ENCODE data around the gene C1QTNF8. TPM values are rescaled to one million over a fixed set of nuclear protein-coding genes. Genes with fewer than 3 reads are reported as not detected.

Gene C1QTNF8
- total and polyA plus RNA-seq, 2 of the 13 experiments (the other 11 are each of a cell fraction or from before 2014, with no cell fraction given), result 0.09 TPM; not detected in 1

DNA sequence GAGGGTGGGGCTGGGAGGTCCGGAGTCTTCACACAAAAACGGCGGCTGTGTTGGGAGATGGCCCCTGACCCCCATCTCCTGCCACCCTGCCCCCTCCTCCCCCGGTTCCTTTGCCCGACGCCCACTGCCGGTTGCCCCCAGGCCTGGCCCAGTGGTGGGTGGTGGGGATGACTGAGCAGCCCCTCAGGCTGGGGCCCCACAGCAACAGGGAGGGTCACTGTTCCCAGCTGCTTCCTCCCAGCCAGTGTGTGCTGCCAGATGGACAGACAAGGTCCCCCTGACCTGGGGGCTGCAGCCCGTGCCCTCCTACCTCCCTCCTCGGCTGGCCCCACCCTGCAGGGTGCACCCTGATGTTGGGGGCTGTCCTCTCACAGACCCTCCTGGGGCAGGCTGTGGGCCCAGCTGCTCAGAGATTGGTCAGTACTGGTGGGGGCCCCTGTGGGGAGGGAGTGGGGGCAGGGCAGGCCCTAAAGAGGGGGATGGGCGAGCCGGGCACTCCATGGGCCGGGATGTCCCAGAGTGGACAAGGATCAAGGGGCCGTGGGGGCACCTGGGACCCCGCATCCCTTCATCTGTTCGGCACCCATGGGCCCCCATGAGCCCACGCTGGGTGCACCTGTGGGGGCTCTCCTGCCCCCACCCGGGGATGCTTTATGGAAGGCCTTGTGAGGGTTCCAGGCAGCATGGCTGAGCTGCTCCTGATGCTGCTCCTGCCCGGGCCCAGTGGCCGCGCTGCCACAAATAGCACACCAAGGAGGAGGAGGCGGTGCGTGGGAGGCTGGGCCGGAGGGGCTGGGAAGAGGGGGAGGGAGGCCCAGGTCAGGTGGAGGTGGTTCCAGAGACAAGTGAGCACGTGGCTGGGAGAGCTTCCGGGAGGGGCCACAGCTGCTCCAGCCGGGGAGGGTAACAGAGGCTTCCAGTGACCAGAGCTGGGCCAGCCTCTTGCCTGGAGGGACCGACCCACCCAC lies 5.1 kb downstream of the C1QTNF8 start (continued):
- TF ChIP-seq PITX1 (CRISPR knock-in tag; IDR thresholded peaks at IDR 0.05), result no peak
- peak; percentile 49; the same call in 1 of the 2 replicates for TF ChIP-seq ZNF263 (CRISPR knock-in tag; IDR thresholded peaks at IDR 0.05)
- no peak for TF ChIP-seq ETV6 (CRISPR knock-in tag; conservative IDR thresholded peaks at IDR 0.05)
- TF ChIP-seq ZNF205 (CRISPR knock-in tag; IDR thresholded peaks at IDR 0.05), result no peak
- TF ChIP-seq, protein P1, sequence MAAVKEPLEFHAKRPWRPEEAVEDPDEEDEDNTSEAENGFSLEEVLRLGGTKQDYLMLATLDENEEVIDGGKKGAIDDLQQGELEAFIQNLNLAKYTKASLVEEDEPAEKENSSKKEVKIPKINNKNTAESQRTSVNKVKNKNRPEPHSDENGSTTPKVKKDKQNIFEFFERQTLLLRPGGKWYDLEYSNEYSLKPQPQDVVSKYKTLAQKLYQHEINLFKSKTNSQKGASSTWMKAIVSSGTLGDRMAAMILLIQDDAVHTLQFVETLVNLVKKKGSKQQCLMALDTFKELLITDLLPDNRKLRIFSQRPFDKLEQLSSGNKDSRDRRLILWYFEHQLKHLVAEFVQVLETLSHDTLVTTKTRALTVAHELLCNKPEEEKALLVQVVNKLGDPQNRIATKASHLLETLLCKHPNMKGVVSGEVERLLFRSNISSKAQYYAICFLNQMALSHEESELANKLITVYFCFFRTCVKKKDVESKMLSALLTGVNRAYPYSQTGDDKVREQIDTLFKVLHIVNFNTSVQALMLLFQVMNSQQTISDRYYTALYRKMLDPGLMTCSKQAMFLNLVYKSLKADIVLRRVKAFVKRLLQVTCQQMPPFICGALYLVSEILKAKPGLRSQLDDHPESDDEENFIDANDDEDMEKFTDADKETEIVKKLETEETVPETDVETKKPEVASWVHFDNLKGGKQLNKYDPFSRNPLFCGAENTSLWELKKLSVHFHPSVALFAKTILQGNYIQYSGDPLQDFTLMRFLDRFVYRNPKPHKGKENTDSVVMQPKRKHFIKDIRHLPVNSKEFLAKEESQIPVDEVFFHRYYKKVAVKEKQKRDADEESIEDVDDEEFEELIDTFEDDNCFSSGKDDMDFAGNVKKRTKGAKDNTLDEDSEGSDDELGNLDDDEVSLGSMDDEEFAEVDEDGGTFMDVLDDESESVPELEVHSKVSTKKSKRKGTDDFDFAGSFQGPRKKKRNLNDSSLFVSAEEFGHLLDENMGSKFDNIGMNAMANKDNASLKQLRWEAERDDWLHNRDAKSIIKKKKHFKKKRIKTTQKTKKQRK (IDR thresholded peaks at IDR 0.05; ENCODE audit: low read length), result no peak
- TF ChIP-seq, protein P2, sequence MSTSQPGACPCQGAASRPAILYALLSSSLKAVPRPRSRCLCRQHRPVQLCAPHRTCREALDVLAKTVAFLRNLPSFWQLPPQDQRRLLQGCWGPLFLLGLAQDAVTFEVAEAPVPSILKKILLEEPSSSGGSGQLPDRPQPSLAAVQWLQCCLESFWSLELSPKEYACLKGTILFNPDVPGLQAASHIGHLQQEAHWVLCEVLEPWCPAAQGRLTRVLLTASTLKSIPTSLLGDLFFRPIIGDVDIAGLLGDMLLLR (CRISPR knock-in tag; IDR thresholded peaks at IDR 0.05), result no peak
- no peak for TF ChIP-seq SMARCE1 (IDR thresholded peaks at IDR 0.05; ENCODE audit: borderline replicate concordance)
- no peak for TF ChIP-seq CAMTA2 (CRISPR knock-in tag; IDR thresholded peaks at IDR 0.05; ENCODE audit: borderline replicate concordance)
- TF ChIP-seq, protein P3, sequence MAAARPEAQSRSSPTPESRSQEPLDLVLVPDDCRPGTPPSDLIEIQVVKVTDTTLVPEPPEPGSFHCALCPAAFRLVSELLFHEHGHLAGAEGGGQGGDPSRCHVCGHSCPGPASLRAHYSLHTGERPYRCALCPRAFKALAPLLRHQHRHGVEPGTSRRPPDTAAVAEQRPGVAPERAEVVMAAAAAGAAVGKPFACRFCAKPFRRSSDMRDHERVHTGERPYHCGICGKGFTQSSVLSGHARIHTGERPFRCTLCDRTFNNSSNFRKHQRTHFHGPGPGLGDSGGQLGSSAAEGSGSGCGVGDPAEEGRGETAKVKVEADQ (CRISPR knock-in tag; IDR thresholded peaks at IDR 0.05; ENCODE audit: borderline replicate concordance), result no peak
- TF ChIP-seq ZNF83 (CRISPR knock-in tag; IDR thresholded peaks at IDR 0.05; ENCODE audit: borderline replicate concordance), result no peak
- TF ChIP-seq TEAD3 (CRISPR knock-in tag; optimal IDR thresholded peaks at IDR 0.05; ENCODE audit: borderline replicate concordance), result no peak
- TF ChIP-seq GTF2F1 (IDR thresholded peaks at IDR 0.05; ENCODE audit: low read length), result no peak
- TF ChIP-seq, protein P4, sequence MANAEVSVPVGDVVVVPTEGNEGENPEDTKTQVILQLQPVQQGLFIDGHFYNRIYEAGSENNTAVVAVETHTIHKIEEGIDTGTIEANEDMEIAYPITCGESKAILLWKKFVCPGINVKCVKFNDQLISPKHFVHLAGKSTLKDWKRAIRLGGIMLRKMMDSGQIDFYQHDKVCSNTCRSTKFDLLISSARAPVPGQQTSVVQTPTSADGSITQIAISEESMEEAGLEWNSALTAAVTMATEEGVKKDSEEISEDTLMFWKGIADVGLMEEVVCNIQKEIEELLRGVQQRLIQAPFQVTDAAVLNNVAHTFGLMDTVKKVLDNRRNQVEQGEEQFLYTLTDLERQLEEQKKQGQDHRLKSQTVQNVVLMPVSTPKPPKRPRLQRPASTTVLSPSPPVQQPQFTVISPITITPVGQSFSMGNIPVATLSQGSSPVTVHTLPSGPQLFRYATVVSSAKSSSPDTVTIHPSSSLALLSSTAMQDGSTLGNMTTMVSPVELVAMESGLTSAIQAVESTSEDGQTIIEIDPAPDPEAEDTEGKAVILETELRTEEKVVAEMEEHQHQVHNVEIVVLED (CRISPR knock-in tag; IDR thresholded peaks at IDR 0.05; ENCODE audit: borderline replicate concordance), result 0 out of 2 replicates have a peak, but pooled peaks have one; percentile 26
- peak; percentile 77; the same call in 1 of the 2 replicates for TF ChIP-seq ZNF724P (CRISPR knock-in tag; IDR thresholded peaks at IDR 0.05; ENCODE audit: borderline replicate concordance)
- TF ChIP-seq, protein P5, sequence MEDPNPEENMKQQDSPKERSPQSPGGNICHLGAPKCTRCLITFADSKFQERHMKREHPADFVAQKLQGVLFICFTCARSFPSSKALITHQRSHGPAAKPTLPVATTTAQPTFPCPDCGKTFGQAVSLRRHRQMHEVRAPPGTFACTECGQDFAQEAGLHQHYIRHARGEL (CRISPR knock-in tag; IDR thresholded peaks at IDR 0.05), result no peak
- TF ChIP-seq, protein P6, sequence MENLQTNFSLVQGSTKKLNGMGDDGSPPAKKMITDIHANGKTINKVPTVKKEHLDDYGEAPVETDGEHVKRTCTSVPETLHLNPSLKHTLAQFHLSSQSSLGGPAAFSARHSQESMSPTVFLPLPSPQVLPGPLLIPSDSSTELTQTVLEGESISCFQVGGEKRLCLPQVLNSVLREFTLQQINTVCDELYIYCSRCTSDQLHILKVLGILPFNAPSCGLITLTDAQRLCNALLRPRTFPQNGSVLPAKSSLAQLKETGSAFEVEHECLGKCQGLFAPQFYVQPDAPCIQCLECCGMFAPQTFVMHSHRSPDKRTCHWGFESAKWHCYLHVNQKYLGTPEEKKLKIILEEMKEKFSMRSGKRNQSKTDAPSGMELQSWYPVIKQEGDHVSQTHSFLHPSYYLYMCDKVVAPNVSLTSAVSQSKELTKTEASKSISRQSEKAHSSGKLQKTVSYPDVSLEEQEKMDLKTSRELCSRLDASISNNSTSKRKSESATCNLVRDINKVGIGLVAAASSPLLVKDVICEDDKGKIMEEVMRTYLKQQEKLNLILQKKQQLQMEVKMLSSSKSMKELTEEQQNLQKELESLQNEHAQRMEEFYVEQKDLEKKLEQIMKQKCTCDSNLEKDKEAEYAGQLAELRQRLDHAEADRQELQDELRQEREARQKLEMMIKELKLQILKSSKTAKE (CRISPR knock-in tag; IDR thresholded peaks at IDR 0.05; ENCODE audit: borderline replicate concordance), result no peak
